Suprapubic skin (tissue), 4 donors: ENCODE results near the gene MIA2.

ENCODE experiments used
- EP300 ChIP-seq: sonication (generic); formaldehyde crosslinking; IDR thresholded peaks from one replicate; pipeline ENCODE4 v1.6.1; 2017; ENCODE audit warnings: antibody characterized with exemption
- POLR2AphosphoS5 ChIP-seq, 3 donors: sonication (generic); formaldehyde crosslinking; IDR thresholded peaks; one replicate each; pipeline ENCODE4 v1.6.1; 2017; ENCODE audit warnings: antibody characterized with exemption in 3 of 3
- TF ChIP-seq, protein P1 (sequence below), 2 donors: fragments of 200-600 bp in 1 of 2; fragments of 450-650 bp in 1 of 2; sonication (generic) in 1 of 2; IDR thresholded peaks; one replicate each; pipeline ENCODE4 v1.5.1; 2016 to 2019; ENCODE audit warnings: antibody characterized with exemption in 2 of 2, mild to moderate bottlenecking in 1 of 2, moderate library complexity in 1 of 2

DNA sequence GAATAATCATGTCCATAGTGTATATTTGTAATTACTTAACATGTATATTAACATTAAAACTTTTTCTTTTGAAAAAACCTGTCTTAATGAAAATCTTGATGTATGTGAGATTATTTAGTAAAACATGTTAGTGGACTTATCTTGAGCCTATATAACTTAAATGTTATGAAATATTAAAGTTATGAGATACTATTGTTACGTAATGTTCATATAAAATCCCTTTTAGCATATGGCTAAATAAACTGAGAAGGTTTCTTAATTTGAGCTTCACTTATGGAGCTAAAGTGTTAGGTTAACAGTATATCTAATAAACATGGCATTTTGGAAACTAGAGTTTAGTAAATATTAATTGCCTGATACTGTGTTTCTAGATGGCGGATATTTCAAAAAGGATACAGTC lies 59.9 kb downstream of the MIA2 start:
- TF ChIP-seq EP300: no peak
- TF ChIP-seq, protein P1, sequence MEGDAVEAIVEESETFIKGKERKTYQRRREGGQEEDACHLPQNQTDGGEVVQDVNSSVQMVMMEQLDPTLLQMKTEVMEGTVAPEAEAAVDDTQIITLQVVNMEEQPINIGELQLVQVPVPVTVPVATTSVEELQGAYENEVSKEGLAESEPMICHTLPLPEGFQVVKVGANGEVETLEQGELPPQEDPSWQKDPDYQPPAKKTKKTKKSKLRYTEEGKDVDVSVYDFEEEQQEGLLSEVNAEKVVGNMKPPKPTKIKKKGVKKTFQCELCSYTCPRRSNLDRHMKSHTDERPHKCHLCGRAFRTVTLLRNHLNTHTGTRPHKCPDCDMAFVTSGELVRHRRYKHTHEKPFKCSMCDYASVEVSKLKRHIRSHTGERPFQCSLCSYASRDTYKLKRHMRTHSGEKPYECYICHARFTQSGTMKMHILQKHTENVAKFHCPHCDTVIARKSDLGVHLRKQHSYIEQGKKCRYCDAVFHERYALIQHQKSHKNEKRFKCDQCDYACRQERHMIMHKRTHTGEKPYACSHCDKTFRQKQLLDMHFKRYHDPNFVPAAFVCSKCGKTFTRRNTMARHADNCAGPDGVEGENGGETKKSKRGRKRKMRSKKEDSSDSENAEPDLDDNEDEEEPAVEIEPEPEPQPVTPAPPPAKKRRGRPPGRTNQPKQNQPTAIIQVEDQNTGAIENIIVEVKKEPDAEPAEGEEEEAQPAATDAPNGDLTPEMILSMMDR (IDR thresholded peaks at IDR 0.05): no peak
- no peak for TF ChIP-seq POLR2AphosphoS5 (IDR thresholded peaks at IDR 0.05)
